ENCODE data around the gene TJP2.
A peak's percentile ranks its signal among the peaks of the same experiment; 100 is the strongest.
"Not testable (repeated sequence)": the region's sequence is repeated elsewhere in the genome, so short reads cannot be mapped to it uniquely, and the experiment has no call there.

The TJP2 gene

DNA sequence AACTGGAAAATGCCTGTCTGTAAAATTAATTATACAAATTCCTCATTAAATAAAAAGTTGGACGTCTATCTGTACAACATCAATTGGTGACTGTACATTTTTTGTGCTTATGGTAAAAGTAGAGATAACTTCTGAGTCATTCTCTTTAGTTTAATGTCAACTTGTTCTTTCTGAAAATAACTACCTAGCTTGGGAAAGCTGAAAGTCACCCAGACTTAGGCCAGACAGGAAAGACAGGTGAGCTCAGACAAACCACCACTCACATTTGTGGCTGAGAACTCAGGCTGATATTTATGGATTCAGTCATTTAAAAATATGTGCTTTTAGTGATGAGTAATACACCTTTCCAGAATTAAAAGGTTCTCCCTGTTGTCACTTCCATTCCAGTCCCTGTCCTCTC is 119.1 kb downstream of the TJP2 start:
- DNase-seq (ENCODE audit: low spot score) = no peak

DNA sequence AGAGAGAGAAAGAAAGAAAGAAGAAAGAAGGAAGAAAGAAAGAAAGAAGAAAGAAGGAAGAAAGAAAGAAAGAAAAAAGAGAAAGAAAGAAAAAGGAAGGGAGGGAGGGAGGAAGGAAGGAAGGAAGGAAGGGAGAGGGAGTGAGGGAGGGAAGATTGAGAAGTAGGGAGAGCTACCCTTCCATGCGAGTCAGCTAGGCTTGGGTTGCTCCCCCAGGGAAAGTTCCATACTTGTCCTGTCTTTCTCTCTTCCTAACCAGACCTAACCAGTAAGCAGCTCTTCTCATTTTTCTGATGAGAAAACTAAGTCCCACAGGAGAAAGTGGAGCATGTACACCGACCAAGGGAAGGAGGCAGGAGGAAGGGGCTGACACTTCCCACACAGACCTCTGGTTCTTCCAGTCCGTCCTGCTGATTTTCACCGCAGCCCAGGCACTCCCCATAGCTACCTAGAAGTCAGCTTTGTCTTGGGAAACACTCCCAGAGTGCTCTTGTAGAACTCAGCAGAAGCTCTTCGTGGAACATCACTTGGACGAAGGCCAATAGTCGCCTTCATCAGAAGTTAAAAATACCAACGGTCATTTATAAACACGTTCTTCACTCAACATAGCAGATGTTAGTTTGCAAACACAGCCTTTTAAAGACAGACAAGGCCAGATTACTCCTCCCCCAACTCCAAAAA is 121.9 kb downstream of the TJP2 start:
- peak; percentile 2 for DNase-seq (ENCODE audit: low spot score)

DNA sequence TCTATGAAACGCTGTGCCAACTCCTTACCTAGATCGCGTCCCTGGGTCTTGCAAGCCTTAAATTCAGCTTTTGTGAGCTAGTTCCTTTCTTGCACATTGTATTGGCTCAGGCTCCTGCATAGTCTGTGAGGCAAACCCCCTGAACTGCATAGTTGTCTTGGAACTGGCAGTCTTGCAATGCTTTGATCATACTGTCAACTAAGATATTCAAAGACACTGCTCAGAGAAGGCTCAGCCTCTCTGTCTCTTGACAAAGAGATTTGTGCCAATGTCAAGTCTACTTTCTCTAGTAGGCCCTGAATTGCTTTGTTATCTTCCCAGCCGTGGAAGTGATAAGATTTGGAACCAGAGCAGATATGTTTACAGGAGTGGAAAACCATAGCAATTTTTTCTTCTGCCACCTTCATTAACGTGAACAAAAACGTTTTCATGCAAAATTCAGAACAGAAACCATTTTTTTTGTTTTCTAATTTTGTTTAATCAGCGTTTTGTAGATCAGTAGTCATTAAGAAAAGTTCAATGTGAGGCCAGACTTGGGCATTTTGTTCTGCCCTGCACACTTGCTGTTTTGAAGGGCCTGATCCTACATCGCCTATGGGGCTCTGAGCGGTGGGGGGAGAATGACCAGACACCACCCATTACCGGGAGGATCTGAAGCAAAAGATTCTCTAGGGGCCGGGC is 123.4 kb downstream of the TJP2 start:
- no peak for DNase-seq (ENCODE audit: low spot score)

DNA sequence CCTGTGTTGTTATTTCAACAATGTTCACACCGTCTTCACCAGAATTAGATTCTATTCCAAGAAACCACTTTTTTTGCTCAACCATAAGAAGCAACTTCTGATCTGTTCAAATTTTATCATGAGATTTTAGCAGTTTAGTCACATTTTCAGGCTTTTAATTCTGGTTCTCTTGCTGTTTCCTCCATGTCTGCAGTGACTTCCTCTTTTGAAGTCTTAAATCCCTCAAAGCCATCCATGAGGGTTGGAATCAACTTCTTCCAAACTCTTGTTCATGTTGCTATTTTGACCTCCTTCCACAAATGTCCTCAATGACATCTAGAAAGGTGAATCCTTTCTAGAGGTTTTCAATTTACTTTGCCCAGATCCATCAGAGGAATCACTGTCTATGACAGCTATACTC is 125.2 kb downstream of the TJP2 start:
- no peak for DNase-seq (ENCODE audit: low spot score)

DNA sequence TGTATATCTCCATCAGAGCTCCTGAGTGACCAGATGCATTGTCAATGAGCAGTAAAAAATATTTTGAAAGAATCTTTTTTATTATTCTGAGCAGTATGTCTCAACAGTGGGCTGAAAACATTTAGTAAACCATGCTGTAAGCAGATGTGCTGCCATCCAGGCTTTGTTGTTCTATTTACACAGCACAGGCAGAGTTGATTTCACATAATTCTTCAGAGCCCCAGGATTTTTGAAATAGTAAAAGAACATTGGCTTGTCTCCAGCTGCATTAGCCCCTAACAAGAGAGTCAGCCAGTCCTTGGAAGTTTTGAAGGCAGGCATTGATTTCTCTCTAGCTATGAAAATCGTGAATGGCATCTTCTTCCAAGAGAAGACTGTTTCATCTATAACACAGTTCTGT is 125.7 kb downstream of the TJP2 start:
- DNase-seq (ENCODE audit: low spot score) = no peak

DNA sequence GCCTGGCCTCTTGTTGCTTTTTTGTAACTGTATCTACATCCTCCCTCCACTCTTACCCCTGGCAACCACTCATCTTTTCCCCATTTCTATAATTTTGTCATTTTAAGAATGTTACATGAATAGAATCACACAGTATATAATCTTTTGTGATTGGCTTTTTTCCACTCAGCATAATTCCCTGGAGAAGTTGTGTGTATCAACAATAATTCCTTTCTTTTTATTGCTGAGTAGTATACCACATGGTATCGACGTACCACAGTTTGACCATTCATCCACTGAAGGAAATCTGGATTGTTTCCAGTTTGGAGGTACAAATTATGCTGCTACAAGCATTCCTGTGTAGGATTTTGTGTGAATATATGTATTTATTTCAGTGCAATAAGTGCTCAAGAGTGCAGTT is 129.3 kb downstream of the TJP2 start:
- DNase-seq (ENCODE audit: low spot score) = no peak

DNA sequence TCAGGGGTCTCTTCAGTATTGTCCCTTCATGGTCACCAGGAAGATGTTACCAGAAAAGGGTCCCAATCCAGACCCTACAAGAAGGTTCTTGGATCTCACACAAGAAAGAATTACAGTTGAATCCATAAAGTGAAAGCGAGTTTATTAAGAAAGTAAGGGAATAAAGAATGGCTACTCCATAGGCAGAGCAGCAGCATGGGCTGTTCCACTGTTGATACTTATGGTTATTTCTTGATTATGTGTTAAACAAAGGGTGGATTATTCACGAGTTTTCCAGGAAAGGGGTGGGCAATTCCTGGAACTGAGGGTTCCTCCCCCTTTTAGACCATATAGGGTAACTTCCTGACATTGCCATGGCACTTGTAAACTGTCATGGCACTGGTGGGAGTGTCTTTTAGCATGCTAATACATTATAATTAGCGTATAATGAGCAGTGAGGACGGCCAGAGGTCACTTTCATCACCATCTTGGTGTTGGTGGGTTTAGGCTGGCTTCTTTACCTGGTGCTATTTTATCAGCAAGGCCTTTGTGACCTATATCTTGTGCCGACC is 132.9 kb downstream of the TJP2 start:
- not testable (repeated sequence) for DNase-seq (ENCODE audit: low spot score)

DNA sequence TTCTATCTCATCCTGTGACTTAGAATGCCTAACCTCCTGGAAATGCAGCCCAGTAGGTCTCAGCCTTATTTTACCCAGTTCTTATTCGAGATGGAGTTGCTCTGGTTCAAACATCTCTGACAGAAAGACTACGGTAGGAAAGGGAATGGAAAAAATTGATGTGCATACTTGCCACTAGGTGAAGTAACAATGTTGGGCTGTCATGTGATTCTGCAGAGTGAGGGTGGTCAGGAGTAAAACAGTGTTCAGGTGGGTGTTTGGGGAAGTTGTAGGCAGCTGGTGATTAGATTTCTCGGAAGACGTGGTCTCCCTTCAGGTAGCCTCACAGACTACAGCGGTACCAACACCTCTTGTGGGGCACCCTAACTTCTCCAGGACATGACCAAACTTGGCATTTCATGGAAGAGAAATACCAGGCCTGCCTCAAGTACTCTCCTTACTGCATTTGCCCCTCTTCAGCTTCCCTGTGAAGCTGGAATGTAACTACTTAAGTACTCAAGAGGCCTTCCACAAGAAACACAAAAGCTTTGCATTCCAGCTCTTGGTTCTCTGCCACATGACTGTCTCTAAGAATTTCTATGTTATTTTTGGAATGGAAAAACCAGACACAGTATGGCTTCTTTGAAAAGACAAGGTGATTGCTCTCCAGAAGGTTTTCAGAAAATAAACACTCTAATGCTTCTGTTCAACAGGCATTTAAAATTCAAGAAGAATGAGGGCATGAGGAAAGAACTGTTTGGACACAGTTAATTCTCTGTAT is 133.5 kb downstream of the TJP2 start:
- peak; percentile 51 for DNase-seq (ENCODE audit: low spot score)

DNA sequence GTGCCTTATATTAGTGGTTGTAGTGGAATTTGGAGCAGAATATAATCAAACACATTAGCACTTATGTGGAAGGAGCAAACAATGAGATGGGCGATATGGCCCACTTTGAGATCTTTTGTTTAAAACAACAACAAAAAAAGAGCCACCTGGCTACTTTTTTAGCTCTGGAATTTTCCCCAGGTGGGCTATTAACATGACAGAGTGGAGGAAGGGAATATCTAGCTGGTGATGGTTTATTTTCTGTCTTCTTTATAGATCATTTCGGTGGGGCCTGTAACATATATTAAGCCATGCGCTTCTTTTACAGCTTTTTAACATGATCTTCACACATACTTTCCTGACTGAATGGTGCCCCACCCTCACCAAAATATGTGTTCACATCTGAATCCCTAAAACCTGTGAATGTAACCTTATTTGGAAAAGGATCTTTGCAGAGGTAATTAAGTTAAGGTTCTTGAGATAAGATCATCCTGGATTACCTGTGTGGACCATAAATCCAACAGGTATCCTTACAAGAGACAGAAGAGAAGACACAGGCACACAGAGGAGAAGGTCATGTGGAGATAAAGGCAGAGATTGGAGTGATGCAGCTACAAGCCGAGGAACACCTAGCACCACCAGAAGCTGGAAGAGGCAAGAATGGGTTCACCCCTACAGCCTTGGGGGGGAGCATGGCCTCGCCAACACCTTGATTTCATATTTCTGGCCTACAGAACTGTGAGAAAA is 134.3 kb downstream of the TJP2 start:
- no peak for DNase-seq (ENCODE audit: low spot score)

DNA sequence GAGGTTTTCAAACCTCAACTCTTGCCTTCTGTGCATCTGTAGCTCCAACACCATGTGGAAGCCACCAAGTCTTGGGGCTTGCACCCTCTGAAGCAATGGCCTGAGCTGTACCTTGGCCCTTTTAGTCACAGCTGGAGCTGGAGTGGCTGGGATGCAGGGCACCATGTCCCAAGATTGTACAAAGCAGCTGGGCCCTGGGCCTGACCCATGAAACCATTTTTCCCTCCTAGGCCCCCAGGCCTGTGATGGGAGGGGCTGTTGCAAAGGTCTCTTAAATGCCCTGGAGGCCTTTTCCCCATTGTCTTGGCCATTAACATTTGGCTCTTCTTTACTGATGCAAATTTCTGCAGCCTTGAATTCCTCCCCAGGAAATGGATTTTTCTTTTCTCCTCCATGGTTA is 139.1 kb downstream of the TJP2 start:
- DNase-seq (ENCODE audit: low spot score) = no peak

DNA sequence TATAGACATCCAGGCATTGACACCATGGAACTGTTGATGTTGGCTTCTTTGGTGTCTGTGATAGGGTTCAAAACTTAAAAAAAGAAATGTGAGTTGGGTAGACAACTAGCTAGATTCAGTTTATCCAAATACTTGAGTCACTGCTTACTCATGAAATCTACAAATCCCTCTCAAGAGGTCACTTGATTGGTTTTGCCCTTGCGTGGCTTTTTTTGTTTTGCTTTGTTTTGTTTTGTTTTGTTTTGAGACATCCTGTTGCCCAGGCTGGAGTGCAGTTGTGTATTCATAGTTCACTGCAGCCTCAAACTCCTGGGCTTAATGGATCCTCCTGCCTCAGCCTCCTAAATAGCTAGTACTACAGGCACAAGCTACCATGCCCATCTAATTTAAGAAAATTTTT is 140.5 kb downstream of the TJP2 start:
- no peak for DNase-seq (ENCODE audit: low spot score)

DNA sequence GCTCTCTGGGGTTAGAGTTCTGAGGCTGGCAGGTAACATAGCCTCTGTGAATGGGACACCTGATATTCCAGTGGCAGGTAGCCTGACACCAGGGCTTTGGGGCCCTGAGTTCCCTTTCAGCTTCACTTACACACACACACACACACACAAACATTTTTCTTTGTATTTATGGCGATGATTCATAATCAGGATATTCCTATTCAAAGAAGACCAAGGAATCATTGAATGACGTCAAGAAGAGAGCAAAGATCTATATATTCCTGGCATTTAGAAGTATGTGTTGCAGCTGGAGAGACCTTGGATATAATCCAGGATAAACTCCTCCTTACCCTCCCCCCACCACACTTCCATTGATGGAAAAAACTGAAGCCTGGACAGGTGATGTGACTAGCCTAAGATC is 143.0 kb downstream of the TJP2 start:
- DNase-seq (ENCODE audit: low spot score) = no peak

DNA sequence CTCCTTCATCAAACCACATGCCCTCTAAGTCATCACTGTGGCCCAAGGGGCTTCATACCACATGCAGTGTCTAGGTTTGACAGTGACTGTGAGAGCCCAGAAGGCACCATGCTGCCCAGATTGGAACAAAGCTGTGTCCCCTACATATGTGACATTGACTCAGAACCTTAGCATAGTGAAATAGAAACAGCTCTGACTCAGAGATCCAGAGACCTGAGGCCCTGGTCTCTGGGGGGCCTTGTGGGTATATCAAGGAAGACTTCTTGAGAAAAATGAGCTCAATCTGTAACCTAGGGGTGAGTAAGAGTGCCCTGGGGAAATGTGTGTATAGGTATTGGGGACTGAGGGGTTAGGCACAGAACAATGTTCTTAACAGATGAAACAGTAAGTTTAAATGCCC is 143.8 kb downstream of the TJP2 start:
- DNase-seq (ENCODE audit: low spot score) = no peak

DNA sequence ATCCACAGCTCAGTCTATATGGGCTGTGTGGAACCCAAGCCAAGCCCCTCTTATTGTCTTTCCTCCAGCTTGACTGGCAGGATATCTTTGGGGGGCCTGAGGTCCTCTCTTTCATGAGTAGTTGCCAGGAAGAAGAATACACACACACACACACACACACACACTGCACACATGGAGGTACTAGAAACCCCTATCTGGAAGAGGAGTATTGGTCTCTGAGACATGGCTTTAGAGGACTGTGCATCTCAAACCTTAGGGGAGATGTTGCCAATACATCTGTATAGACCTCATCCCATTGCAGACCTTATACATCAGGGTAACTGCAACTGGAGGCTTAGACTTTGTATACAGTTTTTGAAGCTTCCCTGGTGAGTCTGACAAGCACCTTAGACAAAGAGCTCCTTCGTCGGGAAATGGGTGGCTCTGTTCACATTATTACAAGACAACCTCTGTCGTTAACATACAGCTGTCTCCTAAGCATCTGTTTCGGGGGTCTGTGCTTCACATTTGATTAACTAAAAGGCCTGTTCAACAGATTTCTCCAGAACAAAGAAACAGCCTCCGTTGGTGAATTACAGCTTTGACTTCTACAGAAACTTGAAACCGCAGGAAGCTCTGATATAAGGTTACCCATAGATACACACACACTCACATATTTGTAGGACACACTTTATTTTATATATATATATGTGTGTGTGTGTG is 145.4 kb downstream of the TJP2 start:
- no peak for DNase-seq (ENCODE audit: low spot score)

DNA sequence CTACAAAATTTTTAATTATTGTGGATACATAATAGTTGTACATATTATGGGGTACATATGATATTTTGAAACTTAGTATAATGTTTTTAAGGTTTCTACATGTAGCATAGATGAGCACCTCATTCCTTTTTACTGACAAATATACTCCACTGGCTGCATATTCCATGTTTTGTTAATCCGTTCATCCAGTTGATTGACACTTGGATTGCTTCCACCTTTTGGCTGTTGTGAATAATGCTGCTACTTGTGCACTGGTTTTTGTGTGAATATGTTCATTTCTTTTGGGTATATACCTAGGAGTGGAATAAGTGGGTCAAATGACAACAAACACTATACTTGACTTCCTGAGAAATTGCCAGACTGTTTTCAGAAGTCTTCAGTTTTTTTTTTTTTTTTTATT is 148.2 kb downstream of the TJP2 start:
- no peak for DNase-seq (ENCODE audit: low spot score)

DNA sequence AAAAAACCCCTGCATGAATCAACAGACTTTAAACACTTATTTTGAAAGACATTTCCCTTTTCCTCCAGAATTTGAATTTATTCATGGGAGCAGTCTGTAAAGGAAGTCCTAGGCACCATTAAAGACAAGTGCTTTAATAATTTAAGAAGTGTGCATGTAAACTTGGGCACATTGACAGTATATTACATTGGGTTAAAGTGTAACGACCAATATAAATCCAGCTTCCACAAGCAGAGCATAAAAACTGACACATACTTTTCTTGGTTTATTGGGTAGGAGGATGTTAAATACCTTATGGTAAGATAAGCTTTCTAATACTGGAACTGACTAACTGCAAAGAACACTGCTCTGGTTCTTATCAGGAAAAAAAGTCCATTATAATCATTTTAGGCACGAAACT is 149.8 kb downstream of the TJP2 start:
- no peak for DNase-seq (ENCODE audit: low spot score)
